ENCODE data around the gene ACER2.

The ACER2 gene

GRCh38 chr9:19481121-19481870 lies 72.5 kb downstream of the ACER2 start:
- in situ Hi-C loops (cut with HindIII; ENCODE audit: low sequenced_read_pairs) = loop anchor here (25.0 kb wide), 1 partner anchor 106 kb away; no protein-coding TSS in a partner anchor

- in situ Hi-C loops (cut with HindIII; ENCODE audit: low sequenced_read_pairs) = loop anchor here (25.0 kb wide), 1 partner anchor 105 kb away; no protein-coding TSS in a partner anchor
Measured at GRCh38 chr9:19481971-19482404, 73.2 kb downstream of the ACER2 start.

- in situ Hi-C loops (cut with HindIII; ENCODE audit: low sequenced_read_pairs) = loop anchor here (25.0 kb wide), 1 partner anchor 103 kb away; no protein-coding TSS in a partner anchor
Measured at GRCh38 chr9:19484699-19485098, 75.9 kb downstream of the ACER2 start.

- in situ Hi-C loops (cut with HindIII; ENCODE audit: low sequenced_read_pairs) = loop anchor here (25.0 kb wide), 1 partner anchor 102 kb away; no protein-coding TSS in a partner anchor
Measured at GRCh38 chr9:19485193-19485592, 76.4 kb downstream of the ACER2 start.

DNA sequence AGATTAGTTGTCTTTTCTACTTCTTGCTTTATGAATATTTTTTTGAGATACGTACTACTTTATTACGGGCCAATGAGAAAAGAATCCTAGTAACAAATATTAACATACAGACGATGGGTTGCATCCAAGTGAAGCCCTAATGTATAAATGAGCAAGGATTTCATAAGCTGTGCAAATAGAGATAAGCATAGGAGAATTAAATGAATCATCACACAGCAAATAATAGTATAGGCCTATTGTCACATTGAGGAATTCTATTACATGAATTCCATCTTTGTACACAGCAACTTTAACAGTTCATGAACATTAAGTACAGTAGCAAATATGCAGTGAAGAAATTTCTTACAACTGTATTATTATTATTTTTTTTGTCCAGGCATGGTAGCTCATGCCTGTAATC lies 78.0 kb downstream of the ACER2 start:
- in situ Hi-C loops (cut with HindIII; ENCODE audit: low sequenced_read_pairs) = loop anchor here (25.0 kb wide), 1 partner anchor 100 kb away; no protein-coding TSS in a partner anchor

DNA sequence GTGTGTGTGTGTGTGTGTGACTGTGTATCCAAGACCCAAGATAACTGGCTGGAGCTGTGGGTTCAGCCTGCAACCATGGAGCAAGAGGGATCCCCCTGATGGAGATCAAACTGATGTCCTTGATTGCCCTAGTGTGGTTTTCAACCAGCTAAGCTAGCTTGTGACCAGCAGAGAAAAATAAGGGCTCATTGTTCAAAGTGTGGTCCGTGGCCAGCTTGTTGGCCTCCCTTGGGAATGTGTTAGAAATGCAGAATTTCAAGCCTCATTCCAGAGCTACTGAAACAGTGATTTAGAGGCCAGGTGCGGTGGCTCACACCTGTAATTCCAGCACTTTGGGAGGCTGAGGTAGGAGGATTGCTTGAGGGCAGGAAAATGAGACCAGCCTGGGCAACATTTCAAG lies 79.9 kb downstream of the ACER2 start:
- in situ Hi-C loops (cut with HindIII; ENCODE audit: low sequenced_read_pairs) = loop anchor here (25.0 kb wide), 1 partner anchor 99 kb away; no protein-coding TSS in a partner anchor

- in situ Hi-C loops (cut with HindIII; ENCODE audit: low sequenced_read_pairs) = loop anchor here (25.0 kb wide), 1 partner anchor 97 kb away; no protein-coding TSS in a partner anchor
Measured at GRCh38 chr9:19490269-19490668, 81.5 kb downstream of the ACER2 start.

- in situ Hi-C loops (cut with HindIII; ENCODE audit: low sequenced_read_pairs) = loop anchor here (25.0 kb wide), 1 partner anchor 96 kb away; no protein-coding TSS in a partner anchor
Measured at GRCh38 chr9:19490828-19491227, 82.0 kb downstream of the ACER2 start.

- in situ Hi-C loops (cut with HindIII; ENCODE audit: low sequenced_read_pairs) = loop anchor here (25.0 kb wide), 1 partner anchor 95 kb away; no protein-coding TSS in a partner anchor
Measured at GRCh38 chr9:19492775-19493173, 84.0 kb downstream of the ACER2 start.

DNA sequence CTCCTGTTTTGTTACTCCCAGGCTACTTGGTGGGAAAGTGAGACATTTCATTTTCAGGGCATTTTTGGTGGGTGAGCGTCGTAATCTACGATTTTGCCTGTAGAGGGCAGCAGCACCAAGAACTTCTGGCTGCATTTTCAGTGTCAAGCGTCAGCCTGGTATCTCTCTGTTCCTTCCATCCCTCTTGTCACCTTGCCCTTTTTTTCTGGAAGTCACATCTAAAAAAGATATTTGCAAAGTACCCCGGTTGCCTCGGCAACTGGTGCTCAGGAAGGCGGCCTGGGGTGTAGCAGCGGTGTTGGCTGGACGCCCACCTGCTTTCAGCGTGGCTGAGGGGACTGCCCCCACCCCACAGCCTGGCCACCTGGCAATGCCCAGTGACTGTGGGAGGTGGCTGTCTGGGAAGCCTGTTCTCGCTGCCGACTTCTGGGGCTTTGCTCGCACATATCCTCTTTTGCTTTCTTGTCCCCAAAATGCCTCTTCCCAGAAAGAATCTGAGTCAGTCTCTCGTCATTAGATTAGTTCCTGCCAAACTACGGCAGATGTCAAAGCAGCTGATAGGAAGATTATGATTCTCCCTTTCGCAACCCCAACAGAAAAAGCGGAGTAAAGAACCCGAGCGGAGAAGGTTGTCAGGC lies 84.5 kb downstream of the ACER2 start:
- in situ Hi-C loops (cut with HindIII; ENCODE audit: low sequenced_read_pairs) = loop anchor here (25.0 kb wide), 1 partner anchor 94 kb away; no protein-coding TSS in a partner anchor

GRCh38 chr9:19493876-19494275 lies 85.1 kb downstream of the ACER2 start:
- in situ Hi-C loops (cut with HindIII; ENCODE audit: low sequenced_read_pairs) = loop anchor here (25.0 kb wide), 1 partner anchor 93 kb away; no protein-coding TSS in a partner anchor

GRCh38 chr9:19495186-19496028 lies 86.6 kb downstream of the ACER2 start:
- in situ Hi-C loops (cut with HindIII; ENCODE audit: low sequenced_read_pairs) = loop anchor here (25.0 kb wide), 1 partner anchor 92 kb away; no protein-coding TSS in a partner anchor

- in situ Hi-C loops (cut with HindIII; ENCODE audit: low sequenced_read_pairs) = loop anchor here (25.0 kb wide), 1 partner anchor 91 kb away; no protein-coding TSS in a partner anchor
Measured at GRCh38 chr9:19496321-19497050, 87.7 kb downstream of the ACER2 start.

GRCh38 chr9:19497276-19497675 lies 88.5 kb downstream of the ACER2 start:
- in situ Hi-C loops (cut with HindIII; ENCODE audit: low sequenced_read_pairs) = loop anchor here (25.0 kb wide), 1 partner anchor 90 kb away; no protein-coding TSS in a partner anchor

DNA sequence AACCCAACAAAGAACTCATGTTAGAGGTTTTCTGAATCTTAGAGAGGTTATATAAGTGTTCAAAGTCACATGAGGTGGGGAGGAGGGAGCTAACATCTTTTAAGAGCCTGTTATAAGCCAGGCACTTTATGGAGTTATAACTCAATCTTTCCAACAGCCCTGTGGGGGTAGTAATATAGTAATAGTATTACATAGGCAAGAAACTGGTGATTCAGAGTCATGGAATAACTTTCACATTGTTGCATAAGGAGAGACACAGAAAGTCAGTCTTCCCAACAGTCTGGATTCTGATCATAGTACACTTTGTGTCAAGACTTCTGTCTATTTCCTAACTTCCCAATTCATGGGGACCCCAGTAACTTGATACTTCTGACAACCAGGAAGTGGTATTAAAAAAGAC lies 89.2 kb downstream of the ACER2 start:
- in situ Hi-C loops (cut with HindIII; ENCODE audit: low sequenced_read_pairs) = loop anchor here (25.0 kb wide), 1 partner anchor 89 kb away; no protein-coding TSS in a partner anchor

All from endothelial cell of hepatic sinusoid (primary cell).